Cardiac fibroblast (primary cell): ENCODE measurements around the gene DENND6A.

Experiments
- DNase-seq, 2 donors: peaks; one replicate each; pipeline versions ENCODE4 v3.0.0 to v3.0.0-alpha.2; 2010; ENCODE audit warnings: low read depth in 2 of 2
- H3K4me3 ChIP-seq, 2 donors: replicated peaks in 1 of 2; 1 replicate in 1 of 2; 2 replicates in 1 of 2; pipeline ENCODE4 v1.5.1; 2011; ENCODE audit warnings: low read depth in 2 of 2, low read length in 2 of 2, mild to moderate bottlenecking in 2 of 2, moderate library complexity in 1 of 2
- CTCF ChIP-seq: IDR thresholded peaks from one replicate; pipeline ENCODE4 v1.5.1; 2011; ENCODE audit warnings: low read depth, mild to moderate bottlenecking, low read length, inconsistent platforms

DENND6A gene

GRCh38 chr3:57670543-57670942 lies 22.3 kb downstream of the DENND6A start:
- TF ChIP-seq CTCF = no peak
- H3K4me3 ChIP-seq = no peak overlapping the region
- no peak for DNase-seq

- H3K4me3 ChIP-seq = no peak overlapping the region
- DNase-seq = peak in 1 of 2 donors; percentile 8
- TF ChIP-seq CTCF = no peak
Measured at GRCh38 chr3:57661404-57661803, 31.5 kb downstream of the DENND6A start.

GRCh38 chr3:57659806-57660439 lies 33.0 kb downstream of the DENND6A start:
- TF ChIP-seq CTCF = peak; percentile 11
- DNase-seq = peak in 1 of 2 donors; percentile 57
- H3K4me3 ChIP-seq = no peak overlapping the region

- DNase-seq = peak; percentile 14 to 36
- TF ChIP-seq CTCF = no peak
- no peak overlapping the region for H3K4me3 ChIP-seq
Measured at GRCh38 chr3:57659004-57659673, 33.7 kb downstream of the DENND6A start.

GRCh38 chr3:57658536-57658935 lies 34.3 kb downstream of the DENND6A start:
- no peak for TF ChIP-seq CTCF
- H3K4me3 ChIP-seq = no peak overlapping the region
- no peak for DNase-seq

- DNase-seq = no peak
- no peak overlapping the region for H3K4me3 ChIP-seq
- TF ChIP-seq CTCF = no peak
Measured at GRCh38 chr3:57655727-57656126, 37.1 kb downstream of the DENND6A start.
